GM18507 (cell line): ENCODE data around the gene ZNF419.
A peak's percentile ranks its signal among the peaks of the same experiment; 100 is the strongest.
"Not testable (repeated sequence)": the region's sequence is repeated elsewhere in the genome, so short reads cannot be mapped to it uniquely, and the experiment has no call there.

Experiments used
- DNase-seq: peaks from one replicate; pipeline ENCODE4 v3.0.0; 2011; ENCODE audit warnings: low read depth; ENCODE audit not compliant: insufficient read length; ENCODE audit errors: extremely low spot score
- FAIRE-seq: peaks from 2 replicates; lab custom pipeline; 2011; peaks lifted over from hg19 to GRCh38; lab: Jason Lieb, UNC

Gene ZNF419

GRCh38 chr19:57518021-57518420 is 30.5 kb downstream of the ZNF419 start:
- DNase-seq, FAIRE-seq: not testable (repeated sequence)

DNA sequence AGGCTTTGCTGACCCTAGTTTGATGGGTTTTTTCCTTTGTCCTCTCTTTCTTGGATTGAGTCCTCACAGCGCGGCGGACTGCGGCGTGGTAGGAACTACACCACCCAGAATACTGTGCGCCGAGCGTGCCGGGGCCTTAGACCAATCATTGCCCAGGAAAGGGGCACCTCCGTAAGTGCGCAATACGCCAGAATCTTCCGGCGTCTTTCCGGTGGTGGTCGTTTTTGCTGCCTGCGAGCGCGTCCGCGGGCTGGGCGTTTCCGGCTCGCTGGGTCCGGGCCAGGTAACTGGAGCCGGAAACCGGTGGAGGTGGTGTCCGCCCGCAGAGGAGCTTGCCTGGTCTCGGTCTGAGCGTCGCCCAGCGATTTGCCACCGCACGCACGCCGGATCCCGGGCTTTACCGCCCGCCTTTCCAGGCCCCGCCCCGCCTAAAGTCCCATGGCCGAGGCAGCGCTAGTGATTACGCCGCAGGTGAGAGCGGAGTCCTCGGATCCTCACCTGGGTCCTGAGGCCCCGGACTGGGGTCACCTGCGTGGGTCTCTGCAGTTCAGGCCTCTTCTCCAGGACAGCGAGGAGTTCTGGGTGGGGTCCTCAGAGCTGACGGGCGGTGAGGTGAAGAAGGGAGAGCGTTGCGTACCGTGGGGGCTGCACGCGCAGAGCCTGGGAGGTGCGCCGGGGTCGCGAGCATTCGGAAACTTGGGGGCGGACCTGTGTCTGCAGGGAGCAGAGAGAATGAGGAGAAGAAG is 39.8 kb downstream of the ZNF419 start, which contains the start of gene ZNF549:
ZNF549 (plus strand) TSS at position 221 of the 746 bp plus-strand sequence; CDS start at position 439, 218 bp downstream.
- peak; percentile 97 for FAIRE-seq
- DNase-seq, result peak; percentile 80

DNA sequence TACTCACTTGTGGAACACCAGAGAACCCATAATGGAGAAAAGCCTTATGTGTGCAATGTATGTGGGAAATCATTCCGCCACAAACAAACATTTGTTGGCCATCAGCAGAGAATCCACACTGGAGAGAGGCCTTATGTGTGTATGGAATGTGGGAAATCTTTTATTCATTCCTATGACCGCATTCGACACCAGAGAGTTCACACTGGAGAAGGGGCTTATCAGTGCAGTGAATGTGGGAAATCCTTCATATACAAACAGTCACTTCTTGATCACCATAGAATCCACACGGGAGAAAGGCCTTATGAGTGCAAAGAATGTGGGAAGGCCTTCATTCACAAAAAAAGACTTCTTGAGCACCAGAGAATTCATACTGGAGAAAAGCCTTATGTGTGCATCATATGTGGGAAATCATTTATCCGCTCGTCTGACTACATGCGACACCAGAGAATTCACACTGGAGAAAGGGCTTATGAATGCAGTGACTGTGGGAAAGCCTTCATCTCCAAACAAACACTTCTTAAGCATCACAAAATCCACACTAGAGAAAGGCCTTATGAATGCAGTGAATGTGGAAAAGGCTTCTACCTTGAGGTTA is 50.5 kb downstream of the ZNF419 start:
- DNase-seq, result no peak
- FAIRE-seq, result no peak
